Effector memory CD4-positive, alpha-beta T cell (primary cell): Measurements from ENCODE around the gene CD200R1L.

ENCODE experiments used
- DNase-seq, 3 donors: peaks; one replicate each; pipeline ENCODE4 v3.0.0-alpha.2; 2020
- H3K27ac ChIP-seq: 2 replicates; pipeline ENCODE4 v1.7.0; 2013; ENCODE audit warnings: mild to moderate bottlenecking, low read length, moderate library complexity; ENCODE audit not compliant: insufficient read depth, poor library complexity, severe bottlenecking
- H3K27me3 ChIP-seq: replicated peaks from 2 replicates; pipeline ENCODE4 v1.7.0; 2013; ENCODE audit warnings: mild to moderate bottlenecking, low read length; ENCODE audit not compliant: insufficient read depth, control insufficient read depth, poor library complexity, severe bottlenecking
- H3K36me3 ChIP-seq: 2 replicates; pipeline ENCODE4 v1.7.0; 2013; ENCODE audit warnings: mild to moderate bottlenecking, low read length, moderate library complexity; ENCODE audit not compliant: control insufficient read depth, insufficient read depth
- H3K4me1 ChIP-seq: 2 replicates; pipeline ENCODE4 v1.7.0; 2013; ENCODE audit warnings: low read length, mild to moderate bottlenecking; ENCODE audit not compliant: control insufficient read depth, insufficient read depth, poor library complexity, severe bottlenecking
- H3K4me3 ChIP-seq: 2 replicates; pipeline ENCODE4 v1.7.0; 2013; ENCODE audit warnings: low read length, low read depth, mild to moderate bottlenecking; ENCODE audit not compliant: insufficient read depth, poor library complexity, severe bottlenecking
- H3K9me3 ChIP-seq: 2 replicates; pipeline ENCODE4 v1.7.0; 2013; ENCODE audit warnings: mild to moderate bottlenecking, low read length, moderate library complexity; ENCODE audit not compliant: control insufficient read depth

CD200R1L gene

GRCh38 chr3:112779558-112780480 lies 66.8 kb downstream of the CD200R1L start:
- Histone ChIP-seq H3K27me3 (no peaks in the 10 kb centered on the region), H3K27ac (no peak overlapping the region), H3K4me3 (no peak overlapping the region), H3K4me1 (peaks cover 12% of the 10 kb centered on the region), H3K36me3 (no peaks in the 10 kb centered on the region), H3K9me3 (no peaks in the 10 kb centered on the region)
- no peak for DNase-seq

- Histone ChIP-seq H3K9me3 (no peaks in the 10 kb centered on the region), H3K27me3 (no peaks in the 10 kb centered on the region), H3K4me1 (peaks cover 18% of the 10 kb centered on the region), H3K27ac (no peak overlapping the region), H3K36me3 (no peaks in the 10 kb centered on the region), H3K4me3 (no peak overlapping the region)
- DNase-seq = no peak
These were observed 67.7 kb downstream of the CD200R1L start for GRCh38 chr3:112779011-112779410.

- no peak overlapping the region for H3K27ac ChIP-seq
- no peaks in the 10 kb centered on the region for H3K36me3 ChIP-seq
- no peaks in the 10 kb centered on the region for H3K27me3 ChIP-seq
- no peak for DNase-seq
- no peak overlapping the region for H3K4me3 ChIP-seq
- peaks cover 23% of the 10 kb centered on the region for H3K4me1 ChIP-seq
- no peaks in the 10 kb centered on the region for H3K9me3 ChIP-seq
These were observed 68.2 kb downstream of the CD200R1L start for GRCh38 chr3:112778353-112778948.

GRCh38 chr3:112777811-112778210 lies 68.9 kb downstream of the CD200R1L start:
- Histone ChIP-seq H3K9me3 (no peaks in the 10 kb centered on the region), H3K36me3 (no peaks in the 10 kb centered on the region), H3K27me3 (no peaks in the 10 kb centered on the region), H3K4me1 (peaks cover 23% of the 10 kb centered on the region), H3K4me3 (no peak overlapping the region), H3K27ac (no peak overlapping the region)
- no peak for DNase-seq

DNA sequence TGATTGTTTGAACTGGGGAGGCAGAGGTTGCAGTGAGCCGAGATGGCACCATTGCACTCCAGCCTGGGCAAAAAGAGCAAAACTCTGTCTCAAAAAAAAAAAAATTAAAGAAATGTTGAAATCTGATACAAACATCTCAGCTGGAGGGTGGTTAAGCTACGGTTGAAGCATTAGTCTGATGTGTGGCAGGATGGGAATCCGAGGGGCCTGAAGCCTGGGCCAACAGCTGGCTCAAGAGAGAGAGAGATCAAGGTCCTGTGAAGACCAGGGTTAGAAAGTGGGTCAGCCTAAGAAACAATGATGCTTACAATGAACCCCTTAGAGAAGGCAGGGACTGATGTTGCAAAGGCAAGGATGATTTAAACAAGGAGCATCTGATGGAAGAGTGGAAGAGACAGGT lies 69.8 kb downstream of the CD200R1L start:
- H3K27ac ChIP-seq = no peak overlapping the region
- no peak overlapping the region for H3K4me3 ChIP-seq
- no peaks in the 10 kb centered on the region for H3K9me3 ChIP-seq
- H3K4me1 ChIP-seq = peaks cover 23% of the 10 kb centered on the region
- H3K36me3 ChIP-seq = no peaks in the 10 kb centered on the region
- H3K27me3 ChIP-seq = no peaks in the 10 kb centered on the region
- DNase-seq = no peak

DNA sequence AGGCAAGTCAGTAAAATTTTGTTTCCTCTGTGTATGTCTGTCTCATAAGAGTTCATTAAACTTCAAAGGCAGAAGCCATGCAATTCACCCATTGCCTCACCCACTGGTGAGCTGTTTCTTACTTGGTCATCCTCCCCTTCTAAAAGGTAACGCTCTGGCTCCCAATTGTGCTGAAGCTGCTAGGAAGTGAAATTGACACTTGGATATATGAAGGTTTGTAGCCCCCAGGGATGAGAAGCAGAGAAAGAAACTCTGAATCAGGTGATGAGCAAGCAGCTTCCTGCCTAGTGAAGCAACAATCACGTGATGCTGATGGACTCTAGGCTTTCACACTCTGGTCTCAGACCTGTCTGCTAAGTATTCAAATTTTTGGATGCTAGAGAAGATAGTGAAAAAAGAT lies 70.7 kb downstream of the CD200R1L start:
- H3K27me3 ChIP-seq = no peaks in the 10 kb centered on the region
- no peak overlapping the region for H3K27ac ChIP-seq
- H3K9me3 ChIP-seq = no peaks in the 10 kb centered on the region
- DNase-seq = no peak
- H3K4me3 ChIP-seq = no peak overlapping the region
- no peaks in the 10 kb centered on the region for H3K36me3 ChIP-seq
- peaks cover 23% of the 10 kb centered on the region for H3K4me1 ChIP-seq

GRCh38 chr3:112775011-112775742 lies 71.5 kb downstream of the CD200R1L start:
- Histone ChIP-seq H3K4me3 (no peak overlapping the region), H3K36me3 (no peaks in the 10 kb centered on the region), H3K27me3 (no peaks in the 10 kb centered on the region), H3K9me3 (no peaks in the 10 kb centered on the region), H3K27ac (no peak overlapping the region), H3K4me1 (peaks cover 23% of the 10 kb centered on the region)
- no peak for DNase-seq

- Histone ChIP-seq H3K36me3 (no peaks in the 10 kb centered on the region), H3K27me3 (no peaks in the 10 kb centered on the region), H3K4me1 (peaks cover 23% of the 10 kb centered on the region), H3K27ac (no peak overlapping the region), H3K9me3 (no peaks in the 10 kb centered on the region), H3K4me3 (no peak overlapping the region)
- no peak for DNase-seq
These were observed 72.3 kb downstream of the CD200R1L start for GRCh38 chr3:112774293-112774926.

GRCh38 chr3:112773864-112774263 lies 72.8 kb downstream of the CD200R1L start:
- no peaks in the 10 kb centered on the region for H3K27me3 ChIP-seq
- no peaks in the 10 kb centered on the region for H3K36me3 ChIP-seq
- H3K9me3 ChIP-seq = no peaks in the 10 kb centered on the region
- no peak overlapping the region for H3K4me3 ChIP-seq
- peak; percentile 8 to 25 (median 8) for DNase-seq
- peaks cover 23% of the 10 kb centered on the region for H3K4me1 ChIP-seq
- H3K27ac ChIP-seq = no peak overlapping the region
